NCI-H1105 treated with DMSO at 0.1 percent for 48 hours (cell line): Measurements from ENCODE around the gene BTBD6.

Experiments used
- DNase-seq: peaks from one replicate; lab custom pipeline; 2025; lab: John Stamatoyannopoulos, UW

BTBD6 gene

DNA sequence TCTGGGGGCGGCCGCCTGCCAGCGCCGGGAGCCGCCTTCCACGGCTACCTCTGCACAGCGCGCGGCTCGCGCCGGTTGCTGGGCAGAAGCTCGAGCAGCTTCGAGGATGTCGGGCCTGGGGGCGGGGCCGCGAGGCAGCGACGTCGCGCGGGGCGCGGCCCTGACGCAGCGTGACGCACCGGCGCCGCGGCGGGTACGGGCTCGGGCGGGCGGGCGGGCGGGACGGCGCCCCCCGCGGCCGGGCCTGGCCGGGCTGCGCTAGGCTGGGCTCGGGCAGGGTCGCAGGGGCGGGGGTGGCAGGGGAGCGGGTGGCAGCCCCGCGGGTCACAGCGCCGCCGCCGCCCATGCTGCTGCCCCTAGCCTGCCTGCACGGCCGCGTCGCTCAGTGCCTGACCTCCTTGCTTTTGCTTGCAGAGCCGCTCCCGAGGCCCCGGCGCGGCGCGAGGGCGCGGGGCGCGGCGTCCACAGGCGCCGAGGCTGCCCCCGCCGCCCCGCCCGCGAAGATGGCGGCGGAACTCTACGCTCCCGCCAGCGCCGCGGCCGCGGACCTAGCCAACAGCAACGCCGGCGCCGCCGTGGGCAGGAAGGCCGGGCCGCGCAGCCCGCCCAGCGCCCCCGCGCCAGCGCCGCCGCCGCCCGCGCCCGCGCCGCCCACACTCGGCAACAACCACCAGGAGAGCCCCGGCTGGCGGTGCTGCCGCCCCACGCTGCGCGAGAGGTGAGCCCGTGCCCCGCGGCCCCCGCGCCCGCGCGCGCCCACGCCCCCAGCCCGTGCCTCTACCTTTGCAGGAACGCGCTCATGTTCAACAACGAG, at the start of gene BTBD6:
TSS of gene BTBD6 (plus strand) at position 166 of the 814 bp plus-strand sequence. CDS start at position 345, 179 bp downstream.
- DNase-seq: peak; percentile 84

DNA sequence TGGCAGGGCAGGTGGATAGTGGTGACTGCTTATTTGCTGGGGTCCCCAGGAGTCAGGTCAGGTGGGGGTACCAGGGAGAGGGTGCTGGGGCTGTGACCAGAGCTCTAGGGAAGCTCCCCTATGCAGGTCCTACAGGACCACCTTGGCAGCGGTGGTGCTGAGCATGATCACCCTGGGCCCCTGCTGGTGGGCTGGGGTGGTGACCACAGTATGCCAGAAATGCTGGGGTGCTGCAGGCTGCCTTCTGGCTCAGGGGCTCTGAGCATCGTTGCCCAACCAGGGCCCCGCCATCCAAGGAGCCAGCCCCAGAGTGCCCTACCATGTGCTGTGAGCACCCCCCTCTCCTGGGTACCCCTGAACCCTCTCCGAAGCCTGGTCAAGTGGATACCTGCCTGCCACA, 49.7 kb upstream of the BTBD6 start:
- no peak for DNase-seq

DNA sequence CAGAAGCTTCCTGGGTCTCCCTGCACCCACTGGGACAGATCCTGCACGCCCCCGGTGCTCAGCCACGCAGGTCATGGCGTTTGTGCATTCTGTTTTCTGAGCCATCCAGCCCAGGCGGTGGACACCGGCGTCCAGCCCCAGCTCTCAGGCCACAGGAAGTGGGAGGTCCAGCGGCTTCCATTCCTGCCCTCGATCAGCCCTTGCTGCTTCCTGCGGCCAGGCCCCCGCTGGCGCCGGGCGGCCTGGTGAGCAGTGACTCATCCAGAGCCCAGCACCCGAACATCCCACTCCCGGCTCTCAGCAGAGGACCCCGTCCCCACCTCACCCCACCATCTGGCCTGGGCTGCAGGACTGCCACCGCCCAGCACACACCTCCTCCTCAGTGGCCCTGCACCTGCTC, 49.2 kb upstream of the BTBD6 start:
- no peak for DNase-seq

DNA sequence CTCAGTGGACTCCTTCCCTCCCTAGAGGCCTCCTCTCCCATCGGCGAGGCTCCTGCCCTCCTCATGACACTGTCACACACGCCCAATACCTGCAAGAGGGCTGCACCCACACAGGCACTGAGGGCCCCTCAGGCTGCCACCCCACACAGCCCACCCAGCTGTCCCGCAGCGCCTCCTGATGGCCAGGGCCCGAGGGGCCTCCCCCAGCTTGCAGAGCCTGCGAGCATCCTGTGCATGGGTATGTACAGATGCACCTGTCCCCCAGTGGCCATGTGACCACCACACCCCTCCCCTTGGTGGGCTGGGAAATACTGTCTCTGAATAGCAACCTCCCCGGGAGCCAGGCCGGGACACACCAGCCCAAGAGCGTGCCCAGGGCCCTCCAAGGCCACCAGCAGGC, 48.3 kb upstream of the BTBD6 start:
- no peak for DNase-seq

DNA sequence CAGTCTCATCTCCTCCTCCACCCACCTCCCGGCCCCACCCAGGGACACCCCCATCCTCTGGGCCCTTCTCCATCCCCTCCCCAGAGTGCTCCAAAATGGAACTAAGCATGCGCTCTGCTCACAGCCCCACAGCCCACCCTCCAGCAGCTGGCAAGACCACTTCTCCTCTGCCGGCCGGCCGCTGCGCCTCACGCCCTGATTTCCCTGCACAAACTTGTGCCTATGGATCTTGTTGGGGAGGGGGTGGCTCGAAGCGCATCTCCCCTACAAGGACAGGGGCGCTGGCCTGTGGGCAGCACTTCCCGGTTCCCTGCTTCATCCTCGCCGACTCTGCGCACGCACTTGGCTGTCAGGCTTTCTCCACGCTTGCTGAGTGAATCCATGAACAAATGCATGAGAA, 47.7 kb upstream of the BTBD6 start:
- no peak for DNase-seq

DNA sequence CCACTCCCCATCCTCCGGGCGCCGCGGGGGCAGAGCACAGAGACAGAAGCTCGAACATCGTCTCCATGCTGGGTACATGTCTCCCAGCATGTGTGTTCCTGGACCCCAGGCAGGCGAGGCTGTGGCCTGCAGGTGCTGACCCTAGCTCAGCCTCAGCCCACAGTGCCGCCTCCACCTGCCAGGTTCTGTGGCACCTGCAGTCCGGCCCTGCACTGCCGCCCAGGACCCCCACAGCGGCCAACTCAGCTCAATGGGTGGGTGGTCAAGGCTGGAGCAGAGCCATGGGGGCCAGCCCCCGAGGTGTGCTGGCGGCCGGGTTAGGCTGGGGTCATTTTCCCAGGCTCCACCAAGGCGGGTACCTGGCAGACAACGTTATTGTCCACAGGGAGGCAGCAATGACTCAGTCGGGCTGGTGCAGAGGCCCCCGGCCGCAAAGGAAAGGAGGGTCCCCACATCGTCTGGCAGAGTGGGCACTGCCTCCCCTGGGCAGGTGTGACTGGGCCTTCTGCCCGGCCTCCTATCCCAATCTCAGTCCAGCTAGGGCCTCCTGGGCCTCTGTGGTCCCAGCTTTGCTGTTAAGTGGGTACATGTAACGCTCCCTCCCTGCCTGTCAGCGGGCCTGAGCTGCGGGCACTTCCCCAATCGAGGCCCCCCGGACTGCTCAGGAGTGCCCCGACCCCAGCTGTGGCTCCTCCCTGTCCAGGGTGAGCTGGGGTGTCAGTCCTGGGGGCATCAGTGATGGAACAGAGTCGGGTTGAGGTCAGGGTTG, 47.0 kb upstream of the BTBD6 start:
- DNase-seq: no peak

DNA sequence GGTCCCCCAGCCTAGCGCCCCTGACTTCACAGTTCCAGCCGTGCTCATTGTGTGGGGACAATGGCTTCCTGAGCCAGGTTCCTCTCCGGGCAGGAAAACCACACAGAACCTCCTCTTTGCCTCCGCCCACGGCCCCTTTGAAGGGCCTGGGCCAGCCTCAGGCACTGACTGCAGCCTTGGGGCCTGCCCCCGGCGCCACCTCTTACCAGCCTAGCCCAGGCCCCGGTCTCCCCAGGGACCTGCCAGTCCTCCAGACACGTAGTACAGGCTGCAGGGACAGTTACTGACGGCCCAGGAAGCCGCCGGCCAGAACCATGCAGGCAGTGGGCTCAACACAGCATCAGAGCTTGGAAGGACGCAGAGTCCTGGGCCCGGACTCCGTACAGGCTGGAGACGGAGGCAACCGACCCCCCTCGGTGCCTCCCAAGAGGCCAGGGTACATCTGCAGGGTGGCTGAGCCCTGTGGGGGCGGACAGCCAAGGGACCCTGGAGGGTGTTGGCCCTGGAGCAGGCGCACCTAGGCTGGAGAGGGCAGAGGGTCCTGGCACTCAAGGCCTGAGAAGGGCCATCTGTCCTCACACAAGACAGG, 46.3 kb upstream of the BTBD6 start:
- DNase-seq: no peak

DNA sequence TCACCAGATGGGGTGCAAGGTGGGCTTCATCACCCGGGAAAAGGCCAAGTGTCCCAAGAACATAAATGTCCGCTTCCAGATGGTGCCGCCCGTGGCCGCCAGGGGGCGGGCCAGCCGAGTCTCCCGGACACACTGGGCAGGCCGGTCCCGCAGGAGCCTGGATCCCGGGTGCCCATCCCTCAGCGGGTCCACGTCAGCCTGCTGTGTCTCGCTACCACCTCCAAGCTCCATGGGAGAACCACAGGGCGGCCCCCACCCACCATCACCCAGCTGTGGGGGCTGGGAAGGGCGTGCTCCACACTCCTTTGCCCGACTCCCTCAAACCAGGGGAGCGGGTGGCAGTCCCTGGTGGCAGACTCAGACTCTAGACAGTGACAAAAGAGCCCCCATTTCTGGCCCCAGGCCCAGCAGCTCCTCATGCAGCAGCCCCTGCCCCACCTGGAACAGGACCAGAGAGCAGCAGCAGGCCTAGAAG, 45.2 kb upstream of the BTBD6 start:
- peak; percentile 37 for DNase-seq

DNA sequence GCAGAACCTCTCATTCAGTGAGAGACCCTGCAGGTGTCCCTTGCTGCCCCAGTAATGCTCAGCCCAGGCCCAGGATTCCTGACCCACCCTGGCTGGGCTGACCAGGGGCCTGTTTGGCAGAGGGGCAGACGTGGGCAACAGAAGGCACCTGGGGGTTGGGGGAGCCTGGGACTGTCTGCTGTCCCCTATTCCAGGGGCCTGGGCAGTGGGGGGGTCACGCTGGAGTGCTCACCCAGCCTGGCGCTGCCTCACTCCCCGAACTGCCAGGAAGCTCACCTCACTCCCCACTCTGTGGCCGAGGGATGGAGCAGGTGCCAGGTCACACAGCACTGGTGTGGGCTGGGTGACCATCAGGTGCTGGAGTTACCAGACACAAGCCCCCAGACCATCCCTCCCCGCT, 44.6 kb upstream of the BTBD6 start:
- DNase-seq: no peak

DNA sequence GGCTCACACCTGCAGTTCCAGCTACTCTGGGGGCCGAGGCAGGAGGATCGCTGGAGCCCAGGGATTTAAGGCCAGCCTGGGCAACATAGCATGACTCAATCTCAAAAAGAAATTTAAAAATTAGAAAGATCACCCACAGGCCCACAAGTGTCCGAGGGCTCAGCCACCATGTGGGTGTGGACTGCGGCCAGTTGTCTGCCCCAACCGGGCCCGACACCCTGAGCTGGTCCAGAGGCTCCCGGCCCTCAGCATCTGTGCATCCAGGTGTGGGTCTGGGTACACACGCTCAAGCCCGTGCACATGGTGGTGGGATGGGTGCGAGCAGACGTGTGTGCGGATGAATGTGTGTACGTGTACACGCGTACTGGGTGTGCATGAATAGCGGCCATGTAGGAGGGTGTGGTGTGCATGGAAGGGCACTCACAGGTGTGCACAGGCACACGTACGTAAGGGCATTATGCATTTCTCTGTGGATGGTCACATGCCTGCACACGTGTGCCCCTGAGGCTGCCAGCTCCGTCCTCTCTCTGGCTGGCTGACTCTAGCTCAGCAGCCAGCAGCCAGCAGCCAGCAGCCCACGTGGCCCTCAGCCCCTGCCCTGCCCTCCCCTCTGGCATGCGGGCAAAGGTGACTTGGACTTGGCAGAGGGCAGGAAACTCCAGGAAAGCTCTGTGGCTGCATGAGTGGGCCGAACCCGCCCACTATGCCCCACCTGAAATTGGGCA, 44.0 kb upstream of the BTBD6 start:
- no peak for DNase-seq

DNA sequence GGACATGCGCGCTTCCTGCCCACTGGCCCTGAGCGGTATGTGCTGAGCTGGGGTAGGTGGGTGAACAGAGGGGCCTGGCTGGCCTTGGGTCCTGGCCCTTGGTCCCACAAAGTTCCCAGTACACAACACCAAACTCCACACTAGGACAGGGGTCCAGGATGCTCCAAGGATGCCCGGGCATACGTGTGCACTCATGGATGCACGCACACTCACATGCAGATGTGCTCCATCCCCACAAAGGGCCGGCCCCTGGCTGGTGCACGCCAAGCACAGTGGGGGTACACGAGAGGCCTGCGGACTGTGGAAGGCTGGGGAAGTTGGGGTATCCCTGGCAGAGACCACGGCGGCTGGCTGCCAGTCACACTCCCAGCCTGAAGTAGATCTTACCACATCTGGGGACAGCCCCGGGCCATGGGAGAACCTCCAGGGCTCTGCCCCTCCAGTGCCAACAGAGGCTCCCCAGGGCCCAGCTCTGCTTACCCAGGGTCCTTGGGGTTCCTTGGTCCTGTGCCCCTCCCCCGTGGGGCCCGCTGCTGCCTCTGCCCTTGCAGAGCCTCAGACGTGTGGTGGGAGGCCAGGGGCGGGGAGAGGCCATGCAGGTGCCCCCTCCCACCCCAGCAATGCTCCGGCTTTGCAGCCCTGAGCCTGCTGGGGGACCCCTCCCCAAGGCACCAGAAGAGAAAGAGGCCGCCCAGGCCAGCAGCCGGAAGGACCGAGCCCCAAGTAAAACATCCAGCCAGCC, 43.2 kb upstream of the BTBD6 start:
- no peak for DNase-seq

DNA sequence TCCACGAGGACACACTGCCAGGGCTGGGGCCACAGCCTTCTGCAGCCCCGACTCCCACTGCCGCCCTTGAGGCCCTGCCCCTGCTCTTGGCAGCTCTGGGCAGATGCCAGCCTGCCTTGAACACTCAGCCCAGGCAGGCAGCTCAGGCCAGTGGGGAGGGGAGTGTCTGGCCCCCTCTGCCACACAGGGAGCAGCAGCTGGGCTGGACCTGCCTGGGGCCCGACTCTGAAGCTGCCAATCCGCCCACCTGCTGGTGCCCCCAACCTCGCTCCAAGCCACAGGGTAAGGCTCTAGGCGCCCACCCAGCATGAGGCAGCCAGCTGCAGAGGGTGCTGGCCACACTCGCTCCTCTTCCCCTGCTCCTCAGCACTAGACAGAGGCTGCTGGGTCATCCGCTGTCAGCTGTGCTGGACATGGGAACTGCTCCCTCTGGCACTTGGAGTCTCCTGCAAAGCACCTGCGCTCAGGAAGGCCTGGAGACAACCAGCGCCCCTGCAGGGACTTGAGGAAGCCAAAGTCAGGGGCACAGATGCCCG, 42.6 kb upstream of the BTBD6 start:
- no peak for DNase-seq

DNA sequence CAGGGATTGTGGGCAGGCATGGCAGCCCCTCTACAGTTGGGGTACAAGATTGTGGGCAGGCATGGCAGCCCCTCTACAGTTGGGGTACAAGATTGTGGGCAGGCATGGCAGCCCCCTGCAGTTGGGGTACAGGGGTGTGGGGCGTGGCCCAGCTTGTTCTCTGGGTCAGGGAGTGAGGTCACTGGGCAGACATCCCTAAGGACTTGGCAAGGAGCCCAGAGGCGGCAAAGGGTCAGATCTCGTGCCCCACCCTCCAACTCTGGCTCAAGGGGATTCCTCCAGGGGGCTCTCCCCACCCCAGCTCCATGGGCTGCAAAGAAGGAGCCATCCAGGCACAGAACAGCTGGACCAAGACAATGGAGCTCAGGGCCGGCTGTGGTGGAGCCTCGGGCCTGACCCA, 41.5 kb upstream of the BTBD6 start:
- DNase-seq: no peak

DNA sequence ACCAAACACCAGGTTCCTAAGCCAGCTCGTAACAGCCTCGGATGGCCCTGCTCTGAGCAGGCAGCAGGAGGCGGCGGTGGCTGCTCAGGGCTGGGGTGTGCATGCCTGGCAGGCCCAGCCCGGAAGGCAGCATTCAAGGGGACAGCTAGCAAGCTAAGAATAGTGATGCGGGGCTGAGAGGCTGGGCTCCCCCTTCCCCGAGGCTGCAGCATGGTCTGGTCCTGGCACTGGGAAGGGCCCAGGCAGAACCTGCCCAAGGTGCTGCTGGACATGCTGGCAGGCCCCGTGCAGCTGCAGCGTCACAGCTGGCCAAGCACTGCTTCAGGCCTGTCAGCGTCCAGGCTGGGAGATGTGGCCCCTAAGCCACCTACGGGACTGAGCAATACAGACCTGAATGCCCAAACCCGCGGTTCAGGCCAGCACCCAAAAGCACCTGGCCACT, 40.9 kb upstream of the BTBD6 start:
- DNase-seq: no peak

DNA sequence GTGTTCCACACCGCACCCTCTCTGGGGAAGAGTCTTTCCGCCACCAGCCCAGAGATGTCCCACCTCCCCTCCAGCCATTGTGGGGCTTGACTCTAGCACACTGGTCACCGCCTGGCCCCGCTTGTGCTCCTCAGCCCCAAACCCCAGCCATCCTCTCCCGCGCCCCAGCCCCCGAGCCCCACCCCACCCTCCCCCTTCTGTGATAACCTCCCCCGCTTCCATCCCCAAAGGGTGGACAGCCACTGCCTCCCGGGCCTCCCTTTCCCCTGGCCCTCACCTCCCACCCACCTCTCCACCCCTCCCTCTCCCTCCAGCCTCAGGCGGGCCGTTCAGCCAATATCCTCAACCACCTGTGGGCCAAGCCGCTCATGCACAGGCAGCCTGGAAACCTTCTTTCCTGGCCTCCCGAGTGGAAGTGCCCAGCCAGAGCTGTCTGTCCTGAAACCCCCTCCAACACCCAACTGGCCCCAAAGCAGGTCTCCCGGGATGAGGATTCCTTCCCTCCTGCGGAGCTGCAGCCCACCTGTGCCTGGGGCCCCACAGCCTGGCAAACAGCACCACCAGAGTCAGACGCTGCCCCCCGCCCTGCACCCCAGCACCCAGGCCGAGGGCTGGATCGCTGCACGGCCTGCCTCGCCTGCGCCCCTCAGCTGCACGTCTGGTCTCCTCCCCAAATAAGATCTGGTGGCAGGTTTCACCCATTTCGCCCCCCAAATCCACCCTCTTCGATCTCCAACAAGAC, 40.2 kb upstream of the BTBD6 start:
- no peak for DNase-seq

DNA sequence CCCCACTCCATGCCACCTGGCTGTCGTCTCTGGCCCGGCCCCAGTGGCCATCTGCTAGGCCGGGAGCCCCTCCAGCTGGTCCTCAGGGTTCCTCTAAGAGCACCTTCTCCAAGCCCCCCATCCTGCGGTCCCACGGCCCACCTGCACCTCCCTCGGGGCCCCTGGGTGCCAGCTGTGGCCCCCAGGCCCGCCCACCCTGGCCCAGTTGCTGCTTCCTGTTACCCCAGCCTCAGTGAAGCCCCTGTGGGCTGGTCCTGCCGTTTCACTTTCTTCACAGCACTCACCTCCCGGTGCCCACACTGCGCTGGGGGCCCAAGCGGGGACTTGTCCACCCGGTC, 39.6 kb upstream of the BTBD6 start:
- no peak for DNase-seq

DNA sequence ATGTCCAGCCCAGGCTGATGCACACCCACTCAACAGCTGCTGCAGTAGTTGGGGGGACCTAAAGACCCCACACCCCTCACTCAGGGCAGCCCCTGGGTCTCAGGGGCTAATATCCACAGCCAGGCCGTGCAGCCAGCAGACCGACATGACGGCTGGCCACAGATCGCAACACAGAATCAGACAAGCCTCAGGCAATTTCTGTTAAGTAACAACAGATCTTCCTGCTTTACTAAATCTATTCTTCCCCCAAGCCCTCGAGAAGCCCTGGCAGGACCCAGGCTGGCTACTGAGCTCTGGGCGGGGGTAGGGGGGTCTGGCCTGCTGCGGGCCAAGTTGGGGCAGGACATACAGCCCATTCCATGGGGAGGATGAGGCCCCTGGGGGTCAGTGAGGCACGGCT, 39.2 kb upstream of the BTBD6 start:
- DNase-seq: no peak

DNA sequence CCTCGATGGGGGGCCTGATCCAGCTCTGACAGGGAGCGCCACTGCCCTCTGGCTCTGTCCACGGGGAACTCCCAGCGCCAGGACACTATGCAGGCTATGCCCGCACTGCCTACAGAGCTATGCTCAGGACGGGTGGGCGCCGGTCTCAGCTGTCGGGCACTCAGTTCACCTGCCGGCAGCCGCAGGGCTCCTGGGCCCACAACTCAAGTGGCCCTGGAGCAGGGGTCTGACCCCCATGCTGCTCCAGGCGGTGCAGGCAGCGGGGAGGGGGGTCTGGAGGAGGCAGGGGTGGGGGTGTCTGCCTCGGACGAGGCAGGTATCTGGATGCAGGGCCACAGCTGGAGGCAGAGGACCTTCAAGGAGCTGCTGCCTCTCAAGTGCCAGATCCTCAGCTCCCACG, 38.7 kb upstream of the BTBD6 start:
- no peak for DNase-seq

DNA sequence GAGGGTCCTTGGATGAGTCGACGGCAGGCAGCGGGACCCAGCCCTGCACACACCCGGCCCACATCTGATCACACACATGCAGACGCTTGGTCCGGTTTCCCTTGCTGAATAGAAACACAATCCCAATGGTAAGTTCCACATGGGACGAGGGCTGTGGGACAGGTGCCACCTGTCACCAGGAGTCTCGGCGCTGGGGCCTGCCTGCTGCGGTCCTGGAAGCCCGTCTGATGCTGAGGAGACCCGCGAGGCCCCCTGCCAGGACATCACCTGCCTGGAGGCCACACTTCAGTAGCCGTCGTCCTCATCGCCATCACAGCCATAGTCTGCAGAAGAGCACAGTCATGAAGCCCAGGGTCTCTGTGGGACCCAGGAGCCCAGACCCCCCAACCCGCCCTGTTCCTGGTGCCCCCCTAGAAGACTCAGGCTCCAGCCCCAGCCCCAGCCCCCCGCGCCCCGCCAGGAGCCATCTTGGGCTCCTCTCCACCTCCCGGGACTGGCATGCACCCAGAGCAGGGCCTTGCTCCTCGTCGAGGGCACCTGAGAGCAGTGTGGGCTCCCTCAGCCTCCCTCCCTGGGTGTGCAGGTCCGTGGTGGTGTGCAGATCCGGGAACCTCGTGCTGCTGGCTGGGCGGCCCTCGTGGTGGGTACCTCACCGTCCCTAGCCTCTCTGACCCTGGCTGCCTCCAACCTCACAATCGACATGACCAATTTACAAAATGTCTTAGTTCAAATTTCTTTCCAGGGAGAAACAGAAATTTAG, 37.9 kb upstream of the BTBD6 start:
- no peak for DNase-seq
